HUES64 (cell line): ENCODE results near the gene OLIG2.

Experiments
- H3K27ac ChIP-seq: 2 replicates; pipeline ENCODE4 v1.7.0; 2013; ENCODE audit warnings: low read depth, low read length, inconsistent platforms
- H3K27me3 ChIP-seq: 2 replicates; pipeline ENCODE4 v1.6.1; 2013; ENCODE audit warnings: mild to moderate bottlenecking, low read length; ENCODE audit not compliant: insufficient read depth
- H3K36me3 ChIP-seq: 2 replicates; pipeline ENCODE4 v1.6.1; 2013; ENCODE audit warnings: mild to moderate bottlenecking, low read length; ENCODE audit not compliant: insufficient read depth
- H3K4me1 ChIP-seq: 2 replicates; pipeline ENCODE4 v1.6.1; 2013; ENCODE audit warnings: mild to moderate bottlenecking, low read length, moderate library complexity; ENCODE audit not compliant: insufficient read depth
- H3K4me3 ChIP-seq: 2 replicates; pipeline ENCODE4 v1.5.1; 2013; ENCODE audit warnings: mild to moderate bottlenecking, low read length, moderate library complexity
- H3K9ac ChIP-seq: 2 replicates; pipeline ENCODE4 v1.6.1; 2013; ENCODE audit warnings: mild to moderate bottlenecking, low read depth, low read length
- H3K9me3 ChIP-seq: 2 replicates; pipeline ENCODE4 v1.6.1; 2013; ENCODE audit warnings: low read depth, low read length; ENCODE audit not compliant: insufficient read depth
- WGBS: fragments of 150-250, 120-280 bp; methylation state at CpG from one replicate; pipeline ENCODE4 v1.1.7; 2013; ENCODE audit warnings: missing lambda C conversion rate; 5-methylcytosine and 5-hydroxymethylcytosine counted together

Gene OLIG2

GRCh38 chr21:33057385-33057940 is 31.7 kb downstream of the OLIG2 start:
- H3K27ac ChIP-seq: no peak overlapping the region
- H3K9ac ChIP-seq: no peak overlapping the region
- H3K4me3 ChIP-seq: no peak overlapping the region
- no peaks in the 10 kb centered on the region for H3K9me3 ChIP-seq
- H3K4me1 ChIP-seq: no peaks in the 10 kb centered on the region
- WGBS: 92% methylated on average over 11 of the region's 11 CpGs
- H3K36me3 ChIP-seq: no peaks in the 10 kb centered on the region
- peaks cover 47% of the 10 kb centered on the region for H3K27me3 ChIP-seq

GRCh38 chr21:33058527-33058926 is 32.8 kb downstream of the OLIG2 start:
- no peak overlapping the region for H3K27ac ChIP-seq
- no peak overlapping the region for H3K4me3 ChIP-seq
- no peaks in the 10 kb centered on the region for H3K36me3 ChIP-seq
- no peaks in the 10 kb centered on the region for H3K9me3 ChIP-seq
- 89% methylated on average over 6 of the region's 6 CpGs for WGBS
- no peak overlapping the region for H3K9ac ChIP-seq
- H3K4me1 ChIP-seq: no peaks in the 10 kb centered on the region
- H3K27me3 ChIP-seq: peaks cover 55% of the 10 kb centered on the region

- no peak overlapping the region for H3K9ac ChIP-seq
- no peaks in the 10 kb centered on the region for H3K36me3 ChIP-seq
- H3K9me3 ChIP-seq: no peaks in the 10 kb centered on the region
- no peak overlapping the region for H3K4me3 ChIP-seq
- H3K27ac ChIP-seq: no peak overlapping the region
- no peaks in the 10 kb centered on the region for H3K4me1 ChIP-seq
- peaks cover 60% of the 10 kb centered on the region for H3K27me3 ChIP-seq
- WGBS: 90% methylated on average over 6 of the region's 6 CpGs
These were observed 33.2 kb downstream of the OLIG2 start for GRCh38 chr21:33058957-33059356.

GRCh38 chr21:33059380-33059841 is 33.7 kb downstream of the OLIG2 start:
- Histone ChIP-seq H3K36me3 (no peaks in the 10 kb centered on the region), H3K27me3 (peaks cover 62% of the 10 kb centered on the region), H3K9me3 (no peaks in the 10 kb centered on the region), H3K4me1 (no peaks in the 10 kb centered on the region), H3K4me3 (no peak overlapping the region), H3K9ac (no peak overlapping the region), H3K27ac (no peak overlapping the region)
- 90% methylated on average over 2 of the region's 2 CpGs for WGBS

- H3K27ac ChIP-seq: no peak overlapping the region
- peaks cover 75% of the 10 kb centered on the region for H3K27me3 ChIP-seq
- H3K9me3 ChIP-seq: no peaks in the 10 kb centered on the region
- H3K4me1 ChIP-seq: peaks cover 7% of the 10 kb centered on the region; the same call in 1 of the 2 replicates
- 97% methylated on average over 4 of the region's 4 CpGs for WGBS
- no peak overlapping the region for H3K9ac ChIP-seq
- no peak overlapping the region for H3K4me3 ChIP-seq
- no peaks in the 10 kb centered on the region for H3K36me3 ChIP-seq
These were observed 35.5 kb downstream of the OLIG2 start for GRCh38 chr21:33061233-33061632.

GRCh38 chr21:33063375-33063883 is 37.7 kb downstream of the OLIG2 start:
- Histone ChIP-seq H3K27me3 (peaks cover 94% of the 10 kb centered on the region), H3K36me3 (no peaks in the 10 kb centered on the region), H3K4me1 (peaks cover 7% of the 10 kb centered on the region; the same call in 1 of the 2 replicates), H3K9ac (no peak overlapping the region), H3K9me3 (no peaks in the 10 kb centered on the region), H3K4me3 (no peak overlapping the region), H3K27ac (no peak overlapping the region)
- 93% methylated on average over 5 of the region's 5 CpGs for WGBS

GRCh38 chr21:33063907-33064622 is 38.3 kb downstream of the OLIG2 start:
- 0 out of 2 replicates have a peak, but pooled peaks cover 3% of the 10 kb centered on the region for H3K9me3 ChIP-seq
- H3K9ac ChIP-seq: no peak overlapping the region
- H3K4me1 ChIP-seq: peaks cover 7% of the 10 kb centered on the region; the same call in 1 of the 2 replicates
- H3K36me3 ChIP-seq: no peaks in the 10 kb centered on the region
- peak overlapping the region; percentile 7; the same call in 1 of the 2 replicates for H3K4me3 ChIP-seq
- WGBS: 40% methylated on average over 14 of the region's 14 CpGs
- peaks cover 94% of the 10 kb centered on the region for H3K27me3 ChIP-seq
- H3K27ac ChIP-seq: no peak overlapping the region

- Histone ChIP-seq H3K27ac (no peak overlapping the region), H3K4me3 (peak overlapping the region; percentile 7; the same call in 1 of the 2 replicates), H3K9me3 (0 out of 2 replicates have a peak, but pooled peaks cover 7% of the 10 kb centered on the region), H3K9ac (no peak overlapping the region), H3K36me3 (no peaks in the 10 kb centered on the region), H3K27me3 (peaks cover 94% of the 10 kb centered on the region), H3K4me1 (peaks cover 7% of the 10 kb centered on the region; the same call in 1 of the 2 replicates)
- WGBS: 36% methylated on average over 17 of the region's 18 CpGs
These were observed 39.1 kb downstream of the OLIG2 start for GRCh38 chr21:33064623-33065390.

- H3K9ac ChIP-seq: no peak overlapping the region
These were observed 41.3 kb downstream of the OLIG2 start for GRCh38 chr21:33067043-33067442.

GRCh38 chr21:33067457-33067856 is 41.7 kb downstream of the OLIG2 start:
- Histone ChIP-seq H3K9ac (no peak overlapping the region), H3K36me3 (no peaks in the 10 kb centered on the region), H3K27ac (no peak overlapping the region), H3K4me1 (peaks cover 11% of the 10 kb centered on the region), H3K27me3 (peaks cover 98% of the 10 kb centered on the region), H3K4me3 (no peak overlapping the region), H3K9me3 (0 out of 2 replicates have a peak, but pooled peaks cover 7% of the 10 kb centered on the region)
- WGBS: 90% methylated on average over 3 of the region's 4 CpGs

More at GRCh38 chr21:33067043-33067442, 41.3 kb downstream of the OLIG2 start:
- peaks cover 95% of the 10 kb centered on the region for H3K27me3 ChIP-seq
- H3K4me3 ChIP-seq: no peak overlapping the region
- no peaks in the 10 kb centered on the region for H3K36me3 ChIP-seq
- H3K27ac ChIP-seq: no peak overlapping the region
- peaks cover 7% of the 10 kb centered on the region; the same call in 1 of the 2 replicates for H3K4me1 ChIP-seq
- 90% methylated on average over 7 of the region's 7 CpGs for WGBS
- 0 out of 2 replicates have a peak, but pooled peaks cover 7% of the 10 kb centered on the region for H3K9me3 ChIP-seq
